Activated naive CD4-positive, alpha-beta T cell treated with anti-CD3 and anti-CD28 coated beads, Interleukin-2, amount 50 U/mL, for 24 hours (primary cell): ENCODE results near the gene TMEM254.

ENCODE experiments used
- H3K27ac Mint-ChIP-seq: one replicate; pipeline ENCODE4 v1.8.0; 2021; ENCODE audit warnings: mild to moderate bottlenecking, mixed read lengths
- H3K27me3 Mint-ChIP-seq: one replicate; pipeline ENCODE4 v1.8.0; 2021; ENCODE audit warnings: mixed read lengths
- H3K36me3 Mint-ChIP-seq: one replicate; pipeline ENCODE4 v1.8.0; 2021; ENCODE audit warnings: mixed read lengths
- H3K4me1 Mint-ChIP-seq: one replicate; pipeline ENCODE4 v1.8.0; 2021; ENCODE audit warnings: mixed read lengths
- H3K4me3 Mint-ChIP-seq: one replicate; pipeline ENCODE4 v1.8.0; 2021; ENCODE audit warnings: mild to moderate bottlenecking, mixed read lengths
- H3K9me3 Mint-ChIP-seq: one replicate; pipeline ENCODE4 v1.8.0; 2021; ENCODE audit warnings: mixed read lengths

TMEM254 gene

GRCh38 chr10:80137920-80138319, 59.5 kb downstream of the TMEM254 start:
- no peaks in the 10 kb centered on the region for H3K36me3 Mint-ChIP-seq
- H3K4me1 Mint-ChIP-seq: peaks cover 2% of the 10 kb centered on the region
- H3K9me3 Mint-ChIP-seq: no peaks in the 10 kb centered on the region
- peaks cover 7% of the 10 kb centered on the region for H3K27me3 Mint-ChIP-seq
- H3K27ac Mint-ChIP-seq: no peak overlapping the region
- no peak overlapping the region for H3K4me3 Mint-ChIP-seq

- Mint-ChIP-seq H3K27me3 (peaks cover 2% of the 10 kb centered on the region), H3K4me1 (peaks cover 6% of the 10 kb centered on the region), H3K9me3 (no peaks in the 10 kb centered on the region), H3K4me3 (no peak overlapping the region), H3K36me3 (no peaks in the 10 kb centered on the region), H3K27ac (no peak overlapping the region)
Observed at GRCh38 chr10:80139265-80139664, 60.8 kb downstream of the TMEM254 start.

- H3K27me3 Mint-ChIP-seq: no peaks in the 10 kb centered on the region
- H3K4me3 Mint-ChIP-seq: no peak overlapping the region
- H3K4me1 Mint-ChIP-seq: peaks cover 14% of the 10 kb centered on the region
- no peaks in the 10 kb centered on the region for H3K9me3 Mint-ChIP-seq
- no peaks in the 10 kb centered on the region for H3K36me3 Mint-ChIP-seq
- no peak overlapping the region for H3K27ac Mint-ChIP-seq
Observed at GRCh38 chr10:80140251-80140650, 61.8 kb downstream of the TMEM254 start.

GRCh38 chr10:80141696-80142460, 63.4 kb downstream of the TMEM254 start:
- H3K4me3 Mint-ChIP-seq: no peak overlapping the region
- no peak overlapping the region for H3K27ac Mint-ChIP-seq

More at GRCh38 chr10:80141696-80142460, 63.4 kb downstream of the TMEM254 start:
- H3K9me3 Mint-ChIP-seq: no peaks in the 10 kb centered on the region
- no peaks in the 10 kb centered on the region for H3K27me3 Mint-ChIP-seq
- H3K36me3 Mint-ChIP-seq: no peaks in the 10 kb centered on the region
- H3K4me1 Mint-ChIP-seq: peaks cover 20% of the 10 kb centered on the region
